DMS114 treated with DMSO at 0.1 percent for 48 hours (cell line): ENCODE results near the gene SFSWAP.
"Not testable (repeated sequence)": the region's sequence is repeated elsewhere in the genome, so short reads cannot be mapped to it uniquely, and the experiment has no call there.

Source experiments
- DNase-seq: peaks from one replicate; lab custom pipeline; 2025; ENCODE audit not compliant: unreplicated experiment; lab: John Stamatoyannopoulos, UW

SFSWAP gene

GRCh38 chr12:131806674-131807073 is 95.8 kb downstream of the SFSWAP start:
- DNase-seq, result no peak

DNA sequence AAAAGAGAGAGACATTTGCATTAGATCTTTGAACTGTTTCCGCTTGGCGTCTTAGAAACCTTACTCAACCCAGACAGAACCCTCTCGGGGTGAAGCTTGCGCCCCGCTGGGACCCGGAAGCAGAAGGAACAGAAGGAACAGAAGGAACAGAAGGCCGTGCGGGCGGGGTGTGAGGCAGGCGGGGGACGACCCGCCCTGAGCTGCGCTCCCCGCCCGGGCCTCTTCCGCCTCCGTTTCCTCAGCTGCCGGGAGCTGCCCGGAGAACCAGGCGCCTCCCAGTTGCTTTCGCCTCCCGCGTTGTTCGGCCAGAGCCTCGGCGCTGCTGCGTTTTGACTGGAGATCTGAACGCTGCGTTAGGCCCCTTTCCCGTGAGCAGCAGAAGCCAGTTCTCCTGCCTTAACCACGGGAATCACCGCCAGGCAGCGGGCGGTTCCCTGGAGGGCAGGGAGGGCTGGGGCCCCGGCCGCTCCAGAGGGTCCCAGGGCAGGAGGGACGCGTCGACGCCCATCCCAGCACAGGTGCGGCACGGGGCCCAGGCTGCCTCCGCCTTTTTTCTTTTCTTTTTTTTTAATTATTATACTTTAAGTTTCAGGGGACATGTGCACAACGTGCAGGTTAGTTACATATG is 98.0 kb downstream of the SFSWAP start:
- DNase-seq, result no peak

- not testable (repeated sequence) for DNase-seq
These were observed 98.8 kb downstream of the SFSWAP start for GRCh38 chr12:131809476-131810254.

DNA sequence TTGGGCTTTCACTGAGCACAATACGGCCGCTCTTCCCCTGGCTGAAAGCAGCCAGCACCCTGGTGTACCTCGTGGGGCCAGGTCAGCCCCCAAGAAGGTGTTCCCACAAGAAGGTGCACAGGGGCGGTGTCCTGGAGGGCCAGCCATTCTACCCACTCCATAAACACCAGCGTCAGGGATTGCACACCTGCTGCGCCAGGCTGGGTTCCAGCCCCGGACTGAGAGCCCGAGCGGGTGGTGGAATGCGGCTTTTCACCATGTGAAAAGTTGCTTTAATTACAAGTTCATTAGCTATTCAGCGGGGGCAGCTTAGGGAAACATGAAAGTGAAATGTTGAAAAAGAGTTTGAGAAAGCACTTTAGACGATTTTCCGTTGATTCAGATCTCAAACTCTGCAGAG is 99.8 kb downstream of the SFSWAP start:
- no peak for DNase-seq

GRCh38 chr12:131815131-131815530 is 104.2 kb downstream of the SFSWAP start:
- DNase-seq, result no peak

GRCh38 chr12:131816495-131816894 is 105.6 kb downstream of the SFSWAP start:
- DNase-seq, result no peak

DNA sequence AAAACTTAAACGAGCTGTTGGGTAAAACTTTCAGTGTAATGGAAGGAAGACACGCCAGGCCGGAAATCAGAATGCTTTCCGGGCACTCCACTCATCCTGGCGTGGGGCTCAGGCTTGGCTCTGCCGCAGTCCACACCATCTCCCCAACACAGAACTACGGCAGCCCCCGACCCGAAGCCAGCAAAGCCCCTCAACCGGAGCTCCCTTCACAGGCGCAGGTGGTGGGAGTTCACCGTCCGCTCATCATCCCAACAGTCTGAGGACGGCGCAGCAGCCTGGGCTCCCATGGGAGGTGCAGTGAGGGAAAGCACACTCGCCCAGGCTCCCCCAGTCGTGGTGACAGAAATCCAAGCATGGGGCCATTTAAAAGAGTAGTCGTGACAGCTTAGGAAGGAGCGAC is 106.4 kb downstream of the SFSWAP start:
- DNase-seq, result no peak

GRCh38 chr12:131818821-131819585 is 108.1 kb downstream of the SFSWAP start:
- DNase-seq, result no peak

DNA sequence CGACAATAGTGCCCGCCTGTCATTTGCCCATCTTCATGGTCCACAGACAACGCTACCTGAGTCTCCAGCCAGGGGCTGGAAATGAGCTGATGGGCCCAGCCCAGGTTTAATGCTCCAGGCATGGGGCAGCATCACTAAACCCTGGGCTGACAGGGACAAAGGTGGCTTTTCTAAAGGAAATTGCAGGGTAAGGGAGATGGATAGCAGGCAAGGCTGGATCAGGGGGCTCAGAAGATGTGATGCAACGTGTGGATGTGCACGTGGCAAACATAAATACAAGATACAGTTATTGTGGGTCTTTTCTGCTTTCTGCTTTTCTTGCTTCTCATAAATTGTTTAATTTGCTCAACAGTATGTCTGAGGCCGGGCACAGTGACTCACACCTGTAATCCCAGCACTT is 113.6 kb downstream of the SFSWAP start:
- no peak for DNase-seq

DNA sequence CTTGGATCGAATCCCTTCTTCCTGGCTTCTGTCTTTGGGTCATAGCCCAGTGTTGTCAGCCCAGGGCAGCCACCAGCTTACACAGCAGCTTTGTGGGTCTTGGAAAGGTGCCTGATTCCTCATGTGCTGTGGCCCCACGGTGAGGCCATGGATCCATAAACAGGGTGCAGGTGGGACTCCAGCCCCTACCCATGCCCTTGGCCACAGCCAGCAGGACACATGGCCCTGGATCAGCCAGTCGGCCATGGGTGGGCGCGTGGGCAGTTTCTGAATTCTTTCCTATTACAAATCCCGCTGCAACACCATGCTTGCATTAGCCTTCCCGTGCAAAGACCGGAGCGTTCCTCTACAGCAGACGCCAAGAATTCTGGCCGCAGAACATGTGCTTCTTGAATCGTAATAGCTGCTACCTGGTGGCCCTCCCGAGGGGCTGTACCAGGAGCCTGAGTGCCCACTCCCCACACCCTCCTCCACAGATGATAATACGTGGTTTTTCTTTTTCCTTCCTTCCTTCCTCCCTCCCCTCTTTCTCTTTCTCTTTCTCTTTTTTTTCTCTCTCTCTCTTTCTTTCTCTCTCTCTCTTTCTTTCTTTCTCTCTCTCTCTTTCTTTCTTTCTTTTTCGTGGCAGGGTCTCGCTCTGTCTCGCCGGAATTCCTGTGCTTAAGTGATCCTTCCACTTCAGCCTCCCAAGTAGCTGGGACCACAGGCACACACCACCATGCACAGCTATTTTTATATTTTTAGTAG is 114.4 kb downstream of the SFSWAP start:
- DNase-seq, result no peak

DNA sequence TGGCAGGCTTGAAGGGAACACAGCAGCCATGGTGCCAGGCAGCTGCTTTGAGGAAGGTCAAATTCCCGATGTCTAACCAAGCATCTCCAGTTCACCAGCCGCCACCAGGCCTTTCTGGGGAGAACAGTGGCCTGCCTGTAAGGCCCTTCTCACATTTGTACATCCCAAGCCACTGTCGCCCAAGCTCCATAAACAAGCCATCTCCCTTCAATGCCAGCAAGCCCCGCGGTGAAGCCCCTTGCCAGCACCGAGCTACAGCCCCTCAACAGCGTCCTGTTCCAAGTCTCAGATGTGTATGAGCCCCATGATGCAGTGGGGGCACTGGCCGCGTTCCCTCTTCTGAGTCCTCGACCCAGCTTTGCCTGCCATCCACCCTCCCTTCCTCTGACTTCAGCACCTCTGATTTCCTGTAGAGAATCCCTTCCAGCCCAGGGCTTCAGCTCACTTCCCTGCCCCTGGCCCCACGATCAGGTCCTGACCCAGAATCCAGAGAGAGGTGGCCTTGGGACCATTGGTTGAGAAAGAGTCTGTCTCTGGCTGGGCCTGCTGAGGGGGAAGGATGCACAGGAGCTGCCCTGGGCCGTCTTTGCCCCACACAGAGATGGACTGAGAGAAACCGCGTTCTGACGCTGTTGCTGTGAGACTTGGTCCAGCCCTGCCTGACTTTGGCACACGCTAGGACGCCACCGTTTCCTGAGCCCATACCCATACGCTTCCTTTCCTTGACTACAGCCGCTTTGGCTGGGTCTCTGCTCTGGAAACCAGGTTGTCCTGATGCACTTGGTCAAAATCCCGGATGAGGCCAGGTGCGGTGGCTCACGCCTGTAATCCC is 115.4 kb downstream of the SFSWAP start:
- no peak for DNase-seq

DNA sequence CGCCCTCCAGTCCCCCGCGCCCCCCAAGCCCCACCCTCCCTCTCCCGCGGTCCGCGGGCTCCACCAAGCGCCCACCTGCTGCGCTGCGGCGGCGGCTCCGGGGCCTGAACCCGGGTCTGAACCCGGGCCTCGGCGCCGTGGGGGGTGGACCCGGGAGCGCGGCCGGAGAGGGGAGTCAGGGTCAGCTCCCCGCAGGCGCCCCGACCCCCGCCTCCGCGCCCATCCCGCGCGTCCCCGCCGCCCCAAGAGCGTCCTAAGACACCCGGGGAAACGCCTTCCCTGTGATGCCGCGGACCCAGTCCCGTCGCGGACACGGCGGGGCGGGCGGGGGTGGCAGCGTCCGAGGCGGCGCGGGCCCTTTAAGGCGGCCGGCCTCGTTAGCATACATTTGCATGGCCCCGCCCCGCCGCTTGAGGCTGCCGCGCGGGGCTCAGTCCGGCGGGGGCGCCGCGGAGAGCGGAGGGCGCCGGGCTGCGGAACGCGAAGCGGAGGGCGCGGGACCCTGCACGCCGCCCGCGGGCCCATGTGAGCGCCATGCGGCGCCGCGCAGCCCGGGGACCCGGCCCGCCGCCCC is 117.2 kb downstream of the SFSWAP start, which contains the start of gene MMP17:
Gene MMP17 (plus strand): TSS at position 433 of the 574 bp plus-strand sequence. CDS start 102 bp downstream, at position 535.
- peak; percentile 36 for DNase-seq

DNA sequence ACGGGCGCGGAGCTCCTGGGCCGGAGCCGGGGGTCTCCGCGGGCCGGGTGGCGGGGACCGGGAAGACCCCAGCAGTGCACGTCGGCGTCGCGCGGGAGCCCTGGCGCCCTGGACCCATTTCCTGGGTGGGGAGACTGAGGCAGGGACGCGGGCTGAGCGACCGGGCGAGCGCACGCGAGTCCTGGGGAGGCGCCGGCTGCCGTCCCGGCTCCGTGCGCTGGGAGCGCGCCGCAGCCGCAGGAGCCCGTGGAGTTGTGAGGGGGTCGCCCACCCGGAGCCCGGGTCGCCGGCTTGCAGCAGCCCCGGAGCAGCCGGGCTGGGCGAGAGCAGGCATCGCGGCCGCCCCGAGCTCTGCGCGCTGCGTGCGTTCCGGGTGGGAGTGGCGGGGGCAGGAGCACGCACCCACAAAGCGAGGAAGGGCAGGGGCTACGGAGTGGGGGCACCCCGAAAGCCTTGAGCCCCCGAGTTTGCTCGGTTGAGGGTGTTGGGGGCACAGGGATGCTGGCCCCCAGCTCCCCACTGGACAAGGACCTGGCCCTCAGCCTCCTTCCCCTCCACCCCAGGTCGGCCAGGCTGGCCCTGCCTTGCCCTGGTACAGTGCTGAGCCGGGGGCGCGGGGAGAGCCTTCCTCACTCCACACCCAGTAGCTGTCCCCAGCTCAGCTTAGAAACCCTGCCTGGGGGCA is 117.9 kb downstream of the SFSWAP start:
- no peak for DNase-seq

DNA sequence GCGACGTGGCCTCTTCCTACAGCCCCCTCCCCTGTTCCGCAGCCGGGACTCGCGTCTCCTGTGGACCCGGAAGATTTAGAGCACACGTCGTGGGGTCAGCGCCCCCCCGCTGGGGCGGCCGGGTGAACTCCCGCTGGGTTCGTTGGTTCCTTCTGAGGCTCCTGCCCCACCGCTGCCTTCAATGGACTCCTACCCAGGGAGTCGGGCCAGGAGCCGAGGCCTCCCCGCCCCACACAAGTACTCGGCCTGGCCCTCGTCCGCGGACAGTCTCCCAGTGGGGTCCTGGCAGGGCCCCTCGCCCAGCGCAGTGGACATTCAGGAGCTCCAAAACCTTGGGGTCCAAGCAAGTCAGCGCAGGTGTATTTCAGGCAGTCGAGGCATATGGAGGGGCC is 118.5 kb downstream of the SFSWAP start:
- no peak for DNase-seq

DNA sequence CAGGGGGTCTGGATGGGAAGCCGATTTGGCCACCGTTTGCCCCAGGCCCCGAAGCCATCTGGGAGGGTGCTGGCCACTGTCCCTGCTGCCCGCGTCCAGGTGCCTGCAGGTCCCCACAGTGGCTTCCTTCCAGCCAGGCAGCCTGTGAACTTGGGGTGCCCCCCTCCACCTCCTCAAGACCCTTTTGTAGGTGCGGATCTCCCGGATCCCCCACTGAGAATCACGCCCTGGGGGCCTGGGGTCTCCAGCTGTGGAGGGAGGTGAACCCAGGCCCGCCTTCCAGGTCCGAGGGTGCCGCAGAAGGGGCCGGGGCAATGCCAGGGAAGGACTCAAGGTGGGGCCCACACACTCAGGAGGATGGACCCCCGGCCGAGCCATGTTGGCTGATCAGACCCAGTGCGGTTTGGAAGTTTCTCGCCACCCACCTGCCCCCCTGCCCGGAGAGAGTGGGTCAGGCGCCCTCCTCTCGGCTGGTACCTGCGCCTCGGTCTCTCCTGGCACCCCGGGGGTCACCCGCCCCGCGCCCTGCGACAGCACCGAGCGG is 119.0 kb downstream of the SFSWAP start:
- no peak for DNase-seq

GRCh38 chr12:131830335-131830913 is 119.5 kb downstream of the SFSWAP start:
- peak; percentile 66 for DNase-seq

- no peak for DNase-seq
These were observed 120.2 kb downstream of the SFSWAP start for GRCh38 chr12:131830914-131831571.

DNA sequence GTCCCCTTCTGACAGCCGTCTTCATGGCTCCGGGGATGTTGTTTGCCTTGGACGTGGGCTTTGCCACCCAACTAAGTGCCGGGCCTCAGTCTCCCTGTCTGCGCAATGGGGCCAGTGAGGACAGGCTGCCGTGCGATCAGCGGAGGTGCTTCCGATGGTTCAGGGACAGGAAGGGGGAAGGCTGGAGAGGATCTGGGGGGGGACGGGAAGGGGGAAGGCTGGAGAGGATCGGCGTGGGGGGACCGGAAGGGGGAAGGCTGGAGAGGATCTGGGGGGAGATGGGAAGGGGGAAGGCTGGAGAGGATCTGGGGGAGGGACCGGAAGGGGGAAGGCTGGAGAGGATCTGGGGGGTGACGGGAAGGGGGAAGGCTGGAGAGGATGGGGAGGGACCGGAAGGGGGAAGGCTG is 120.7 kb downstream of the SFSWAP start:
- peak; percentile 40 for DNase-seq
